DND-41 (cell line): Measurements from ENCODE around the gene PLXNB3.

Experiments
- ATAC-seq: fragments of 200-7000 bp; cut with Tn5 transposase; 3 replicates; pipeline ENCODE4 v1.9.1; 2021; ENCODE audit warnings: low read depth; ENCODE audit not compliant: insufficient read depth
- DNase-seq: peaks from one replicate; pipeline ENCODE4 v3.0.0-alpha.2; 2020
- H2AFZ ChIP-seq: 2 replicates; pipeline ENCODE4 v1.6.0; 2012; ENCODE audit warnings: low read depth, low read length
- H3K27ac ChIP-seq: 2 replicates; pipeline ENCODE4 v1.5.1; 2012; ENCODE audit warnings: low read length, inconsistent platforms
- H3K27me3 ChIP-seq: fragments of 200-600 bp; sonication (generic); 2 replicates; pipeline ENCODE4 v1.6.0; 2012; ENCODE audit warnings: low read length, mild to moderate bottlenecking, inconsistent platforms; ENCODE audit not compliant: insufficient read depth, poor library complexity
- H3K36me3 ChIP-seq: 2 replicates; pipeline ENCODE4 v1.5.1; 2012; ENCODE audit warnings: low read length, inconsistent platforms; ENCODE audit not compliant: insufficient read depth
- H3K4me1 ChIP-seq: 2 replicates; pipeline ENCODE4 v1.5.1; 2012; ENCODE audit warnings: mild to moderate bottlenecking, low read length; ENCODE audit not compliant: insufficient read depth
- H3K4me2 ChIP-seq: 2 replicates; pipeline ENCODE4 v1.6.0; 2012; ENCODE audit warnings: mild to moderate bottlenecking, moderate library complexity, low read length, inconsistent platforms; ENCODE audit not compliant: insufficient read depth
- H3K4me3 ChIP-seq, 2 experiments: fragments of 200-600 bp in 1 of 2; shearing (Covaris generic) in 1 of 2; 2 replicates each; pipeline ENCODE4 v1.5.1; 2012 to 2016; ENCODE audit warnings: inconsistent platforms in 2 of 2, low read length in 2 of 2, mild to moderate bottlenecking in 2 of 2, low read depth in 1 of 2, moderate library complexity in 1 of 2
- H3K79me2 ChIP-seq: 2 replicates; pipeline ENCODE4 v1.6.0; 2012; ENCODE audit warnings: low read length, inconsistent platforms; ENCODE audit not compliant: insufficient read depth
- H3K9ac ChIP-seq: 2 replicates; pipeline ENCODE4 v1.6.0; 2012; ENCODE audit warnings: low read depth, mild to moderate bottlenecking, inconsistent platforms, low read length, moderate library complexity
- H3K9me3 ChIP-seq: 2 replicates; pipeline ENCODE4 v1.5.1; 2012; ENCODE audit warnings: low read length, moderate library complexity, mild to moderate bottlenecking, inconsistent platforms; ENCODE audit not compliant: insufficient read depth, severe bottlenecking
- H4K20me1 ChIP-seq: 2 replicates; pipeline ENCODE4 v1.6.0; 2012; ENCODE audit warnings: low read length; ENCODE audit not compliant: insufficient read depth
- EZH2 ChIP-seq: IDR thresholded peaks from 3 replicates; pipeline ENCODE4 v1.6.1; 2012; ENCODE audit warnings: borderline replicate concordance, low read depth, mild to moderate bottlenecking, moderate library complexity, low read length, inconsistent platforms; ENCODE audit not compliant: severe bottlenecking
- TF ChIP-seq, protein P1 (sequence below): IDR thresholded peaks from 2 replicates; pipeline ENCODE4 v1.5.1; 2012; ENCODE audit warnings: borderline replicate concordance, low read length, moderate library complexity, mild to moderate bottlenecking; ENCODE audit not compliant: poor library complexity, severe bottlenecking; ENCODE audit errors: extremely low read depth

PLXNB3 gene

DNA sequence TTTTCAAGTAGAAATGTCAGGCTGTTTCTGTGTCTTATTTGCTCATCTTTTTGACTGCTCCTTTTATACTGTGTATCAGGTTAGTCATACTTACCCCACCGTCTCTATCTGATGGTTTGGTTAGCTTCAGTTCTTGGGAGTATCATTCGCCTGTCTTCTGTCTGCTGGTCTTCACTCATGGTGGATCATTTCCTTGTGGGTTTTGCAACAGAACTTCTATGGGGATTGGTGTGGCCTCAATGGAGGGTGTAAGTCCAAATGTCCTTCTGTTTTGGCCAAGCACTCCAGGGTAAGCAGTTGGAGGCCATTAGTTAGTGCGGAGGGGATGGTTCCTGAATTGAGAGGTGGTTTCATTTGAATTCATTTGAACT, 32.2 kb upstream of the PLXNB3 start:
- no peaks in the 10 kb centered on the region for H3K27me3 ChIP-seq
- no peak overlapping the region for H2AFZ ChIP-seq
- DNase-seq: no peak
- no peaks in the 10 kb centered on the region for H3K9me3 ChIP-seq
- no peaks in the 10 kb centered on the region for H3K79me2 ChIP-seq
- TF ChIP-seq, protein P1, sequence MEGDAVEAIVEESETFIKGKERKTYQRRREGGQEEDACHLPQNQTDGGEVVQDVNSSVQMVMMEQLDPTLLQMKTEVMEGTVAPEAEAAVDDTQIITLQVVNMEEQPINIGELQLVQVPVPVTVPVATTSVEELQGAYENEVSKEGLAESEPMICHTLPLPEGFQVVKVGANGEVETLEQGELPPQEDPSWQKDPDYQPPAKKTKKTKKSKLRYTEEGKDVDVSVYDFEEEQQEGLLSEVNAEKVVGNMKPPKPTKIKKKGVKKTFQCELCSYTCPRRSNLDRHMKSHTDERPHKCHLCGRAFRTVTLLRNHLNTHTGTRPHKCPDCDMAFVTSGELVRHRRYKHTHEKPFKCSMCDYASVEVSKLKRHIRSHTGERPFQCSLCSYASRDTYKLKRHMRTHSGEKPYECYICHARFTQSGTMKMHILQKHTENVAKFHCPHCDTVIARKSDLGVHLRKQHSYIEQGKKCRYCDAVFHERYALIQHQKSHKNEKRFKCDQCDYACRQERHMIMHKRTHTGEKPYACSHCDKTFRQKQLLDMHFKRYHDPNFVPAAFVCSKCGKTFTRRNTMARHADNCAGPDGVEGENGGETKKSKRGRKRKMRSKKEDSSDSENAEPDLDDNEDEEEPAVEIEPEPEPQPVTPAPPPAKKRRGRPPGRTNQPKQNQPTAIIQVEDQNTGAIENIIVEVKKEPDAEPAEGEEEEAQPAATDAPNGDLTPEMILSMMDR: no peak
- TF ChIP-seq EZH2: no peak
- no peak for ATAC-seq
- no peak overlapping the region for H3K4me3 ChIP-seq
- H3K9ac ChIP-seq: no peak overlapping the region
- H3K4me1 ChIP-seq: no peaks in the 10 kb centered on the region
- no peak overlapping the region for H3K27ac ChIP-seq
- H4K20me1 ChIP-seq: no peaks in the 10 kb centered on the region
- H3K36me3 ChIP-seq: no peaks in the 10 kb centered on the region
- H3K4me2 ChIP-seq: no peak overlapping the region

DNA sequence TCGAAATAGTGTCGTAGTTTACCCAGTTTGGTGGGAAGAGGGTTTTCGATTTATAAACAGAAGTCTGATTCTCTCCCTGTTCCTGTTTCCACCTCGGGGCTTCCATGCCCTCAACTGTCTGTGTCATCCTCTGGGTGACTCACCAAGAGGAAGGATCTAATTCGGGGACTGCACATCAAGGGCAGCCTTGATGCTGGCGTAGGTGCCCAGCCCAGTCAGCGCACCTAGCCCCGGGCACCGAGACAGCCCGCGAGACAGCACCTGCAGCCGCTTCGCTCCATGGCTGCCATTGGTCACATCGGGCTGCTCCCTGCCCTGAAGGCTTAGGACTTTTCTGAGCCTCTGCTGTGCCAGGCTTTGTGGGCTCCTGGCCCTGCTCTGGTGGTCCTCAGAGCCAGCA, 31.6 kb upstream of the PLXNB3 start:
- Histone ChIP-seq H3K9ac (no peak overlapping the region), H3K27ac (no peak overlapping the region), H3K27me3 (no peaks in the 10 kb centered on the region), H2AFZ (no peak overlapping the region), H3K36me3 (no peaks in the 10 kb centered on the region), H4K20me1 (no peaks in the 10 kb centered on the region), H3K4me2 (no peak overlapping the region), H3K79me2 (no peaks in the 10 kb centered on the region), H3K9me3 (no peaks in the 10 kb centered on the region), H3K4me1 (no peaks in the 10 kb centered on the region), H3K4me3 (no peak overlapping the region)
- no peak for ATAC-seq
- no peak for TF ChIP-seq EZH2
- TF ChIP-seq, protein P1: no peak
- DNase-seq: no peak

- Histone ChIP-seq H3K36me3 (no peaks in the 10 kb centered on the region), H2AFZ (no peak overlapping the region), H3K79me2 (no peaks in the 10 kb centered on the region), H3K9ac (no peak overlapping the region), H3K9me3 (no peaks in the 10 kb centered on the region), H4K20me1 (no peaks in the 10 kb centered on the region), H3K27me3 (no peaks in the 10 kb centered on the region), H3K4me3 (no peak overlapping the region), H3K4me1 (no peaks in the 10 kb centered on the region), H3K27ac (no peak overlapping the region), H3K4me2 (no peak overlapping the region)
- TF ChIP-seq EZH2: no peak
- TF ChIP-seq, protein P1: no peak
- ATAC-seq (no peak), DNase-seq (no peak)
Measured at GRCh38 chrX:153733651-153734240, 30.3 kb upstream of the PLXNB3 start.

DNA sequence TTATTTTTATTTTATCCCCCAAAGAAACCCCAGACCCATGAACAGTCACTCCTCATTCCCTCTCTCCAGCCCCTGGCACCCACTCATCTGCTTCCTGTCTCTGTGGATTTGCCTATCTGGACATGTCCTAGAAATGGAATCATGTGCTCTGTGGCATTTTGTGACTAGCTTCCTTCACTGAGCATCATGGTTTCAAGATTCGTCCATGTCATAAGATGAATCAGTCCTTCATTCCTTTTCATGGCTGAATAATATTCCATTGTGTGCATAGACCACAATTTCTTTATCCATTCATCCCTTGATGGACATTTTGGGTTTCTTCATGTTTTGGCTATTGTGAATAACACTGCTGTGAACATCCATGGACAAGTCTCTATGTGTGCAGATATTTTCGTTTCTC, 29.2 kb upstream of the PLXNB3 start:
- Histone ChIP-seq H2AFZ (no peak overlapping the region), H3K4me1 (no peaks in the 10 kb centered on the region), H3K9me3 (no peaks in the 10 kb centered on the region), H3K9ac (no peak overlapping the region), H3K27me3 (no peaks in the 10 kb centered on the region), H3K4me3 (no peak overlapping the region), H3K36me3 (no peaks in the 10 kb centered on the region), H3K79me2 (no peaks in the 10 kb centered on the region), H3K4me2 (no peak overlapping the region), H3K27ac (no peak overlapping the region), H4K20me1 (no peaks in the 10 kb centered on the region)
- ATAC-seq (no peak), DNase-seq (no peak)
- no peak for TF ChIP-seq EZH2
- TF ChIP-seq, protein P1: no peak
